Small intestine (tissue), 7 donors: ENCODE measurements around the gene EIF1. TPM values are rescaled to one million over a fixed set of nuclear protein-coding genes. Genes with fewer than 3 reads are reported as not detected.
A peak's percentile ranks its signal among the peaks of the same experiment; 100 is the strongest.

Source experiments
- DNase-seq, 2 donors: peaks; one replicate each; pipeline versions ENCODE4 v3.0.0 to v3.0.0-alpha.2; 2013
- FAIRE-seq: peaks from 2 replicates; lab custom pipeline; 2012; peaks lifted over from hg19 to GRCh38; lab: Jason Lieb, UNC
- H3K27ac ChIP-seq, 3 donors: one replicate each; pipeline ENCODE4 v1.5.1; 2013; ENCODE audit warnings: low read length in 2 of 3, mild to moderate bottlenecking in 2 of 3, control low read depth in 1 of 3, inconsistent platforms in 1 of 3, low read depth in 1 of 3, moderate library complexity in 1 of 3
- H3K27me3 ChIP-seq, 3 donors: one replicate each; pipeline ENCODE4 v1.6.1; 2013; ENCODE audit warnings: low read length in 3 of 3, inconsistent platforms in 1 of 3; ENCODE audit not compliant: control insufficient read depth in 3 of 3, insufficient read depth in 3 of 3
- H3K36me3 ChIP-seq, 3 donors: one replicate each; pipeline ENCODE4 v1.6.1; 2013; ENCODE audit warnings: low read length in 3 of 3, inconsistent platforms in 1 of 3, low read depth in 1 of 3, mild to moderate bottlenecking in 1 of 3, moderate library complexity in 1 of 3; ENCODE audit not compliant: control insufficient read depth in 3 of 3, insufficient read depth in 2 of 3
- H3K4me1 ChIP-seq, 3 donors: one replicate each; pipeline ENCODE4 v1.6.1; 2013; ENCODE audit warnings: low read length in 2 of 3, inconsistent platforms in 1 of 3, low read depth in 1 of 3, mild to moderate bottlenecking in 1 of 3, moderate library complexity in 1 of 3; ENCODE audit not compliant: control insufficient read depth in 3 of 3, insufficient read depth in 2 of 3
- H3K4me3 ChIP-seq, 3 donors: one replicate each; pipeline ENCODE4 v1.5.1; 2013; ENCODE audit warnings: low read length in 3 of 3, control low read depth in 1 of 3, inconsistent platforms in 1 of 3, low read depth in 1 of 3, mild to moderate bottlenecking in 1 of 3, moderate library complexity in 1 of 3
- H3K9me3 ChIP-seq, 2 donors: one replicate each; pipeline ENCODE4 v1.6.1; 2013; ENCODE audit warnings: low read depth in 1 of 2, low read length in 1 of 2; ENCODE audit not compliant: control insufficient read depth in 2 of 2, insufficient read depth in 1 of 2
- WGBS, 3 donors: extraction: QIAGEN DNeasy Blood & Tissue Kit; methylation state at CpG; one replicate each; pipeline ENCODE4 v1.1.7; 2013; 5-methylcytosine and 5-hydroxymethylcytosine counted together
- polyA plus RNA-seq, 4 donors: library from polyadenylated mRNA; stranded (reverse) in 3 of 4; unstranded in 1 of 4; fragments of 200-250 nt in 3 of 4; fragments of 120-200 nt in 1 of 4; gene quantifications; one replicate each; pipeline versions ENCODE4 v1.2.1 to v1.2.3, GENCODE V29; 2013
- donor health status: healthy with polysubstance abuse.
- donor health status: control.
- donor health status: control.
- donor health status: Bipolar disorder and iron deficiency.
- donor health status: healthy.

EIF1 gene
- polyA plus RNA-seq, 4 donors = 328 to 770 (median 618) TPM

DNA sequence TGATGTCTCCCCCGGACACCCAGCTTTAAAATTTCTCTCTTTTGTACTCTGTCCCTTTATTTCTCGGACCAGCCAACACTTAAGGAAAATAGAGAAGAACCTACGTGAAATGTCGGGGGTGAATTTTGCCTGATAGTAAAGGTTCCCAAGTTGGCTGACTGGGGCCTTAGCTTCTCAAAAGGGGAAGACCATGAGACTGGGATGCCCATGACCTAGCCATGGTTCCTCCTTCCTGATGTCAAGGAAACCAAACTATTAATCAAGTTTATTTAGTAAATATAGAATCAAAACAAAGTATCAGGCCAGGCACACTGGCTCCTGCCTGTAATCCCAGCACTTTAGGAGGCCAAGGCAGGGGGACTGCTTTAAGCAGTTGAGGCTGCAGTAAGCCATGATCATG lies 2.4 kb upstream of the EIF1 start:
- peaks cover 0 to 14% (median 0%) of the 10 kb centered on the region in 3 donors for H3K4me1 ChIP-seq
- peaks cover 0 to 8% of the 10 kb centered on the region in 2 donors for H3K9me3 ChIP-seq
- DNase-seq = no peak
- no peak overlapping the region for H3K4me3 ChIP-seq
- H3K36me3 ChIP-seq = peaks cover 10 to 16% (median 16%) of the 10 kb centered on the region in 3 donors
- no peak for FAIRE-seq
- H3K27ac ChIP-seq = no peak overlapping the region
- H3K27me3 ChIP-seq = no peaks in the 10 kb centered on the region
- 90 to 97% (median 94%) methylated on average over 4 of the region's 4 CpGs for WGBS, 3 donors

DNA sequence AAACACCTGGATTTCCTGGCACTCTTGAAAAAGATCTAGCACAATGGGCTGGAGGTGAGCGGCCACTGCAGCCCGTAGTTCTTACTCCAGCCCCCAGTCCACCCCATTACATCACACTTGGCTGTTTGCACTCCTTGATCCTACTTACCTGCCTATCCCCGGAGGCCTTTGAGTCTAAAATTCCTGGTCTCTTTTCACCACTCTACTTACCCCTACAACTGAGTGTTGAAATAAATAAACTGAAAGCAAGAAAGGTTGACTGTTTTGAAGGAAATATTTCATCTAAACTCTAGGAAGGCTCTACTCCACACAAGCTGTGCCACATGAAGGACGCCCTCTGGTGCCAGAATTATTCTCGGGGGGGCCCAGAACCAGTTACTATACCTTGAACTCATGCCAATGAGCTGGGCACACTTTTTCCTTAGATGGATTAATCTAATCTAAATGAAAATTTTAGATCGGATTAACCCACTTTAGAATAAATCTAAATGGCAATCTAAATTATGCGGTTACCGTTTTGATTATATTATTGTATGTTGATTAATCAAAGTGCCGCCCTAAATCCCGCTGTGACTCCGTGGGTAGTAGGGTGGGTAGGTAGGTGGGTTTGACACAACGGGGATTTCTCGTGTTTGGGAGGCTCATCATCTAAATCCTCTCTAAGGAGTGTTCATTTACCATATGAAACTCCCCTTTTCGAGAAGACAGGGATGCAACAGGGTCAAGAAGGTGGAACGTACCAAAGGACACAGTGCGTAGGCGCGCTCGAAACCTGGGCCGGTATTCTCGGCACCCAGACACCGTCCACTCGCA lies 651 bp upstream of the EIF1 start:
- peaks cover 13 to 29% (median 27%) of the 10 kb centered on the region in 3 donors for H3K36me3 ChIP-seq
- peaks cover 0 to 8% of the 10 kb centered on the region in 2 donors for H3K9me3 ChIP-seq
- peaks cover 0 to 14% (median 0%) of the 10 kb centered on the region in 3 donors for H3K4me1 ChIP-seq
- no peak for FAIRE-seq
- DNase-seq = peak; percentile 63 to 66
- H3K27me3 ChIP-seq = no peaks in the 10 kb centered on the region
- WGBS, 3 donors = 5 to 6% (median 5%) methylated on average over 23 of the region's 23 CpGs
- peak overlapping the region; percentile 87 to 99 (median 97) for H3K27ac ChIP-seq
- peak overlapping the region in 2 of 3 donors; percentile 42 to 64 for H3K4me3 ChIP-seq

- Histone ChIP-seq H3K36me3 (peaks cover 13 to 41% (median 30%) of the 10 kb centered on the region in 3 donors), H3K9me3 (peaks cover 0 to 8% of the 10 kb centered on the region in 2 donors), H3K4me1 (peaks cover 0 to 14% (median 0%) of the 10 kb centered on the region in 3 donors), H3K27ac (peak overlapping the region; percentile 98 to 100 (median 99)), H3K4me3 (peak overlapping the region; percentile 77 to 84 (median 78)), H3K27me3 (no peaks in the 10 kb centered on the region)
- WGBS, 3 donors = 1% methylated on average over 27 of the region's 27 CpGs
- DNase-seq (peak; percentile 58 to 71), FAIRE-seq (no peak)
These were observed 1.0 kb downstream of the EIF1 start for GRCh38 chr17:41689497-41690299.

DNA sequence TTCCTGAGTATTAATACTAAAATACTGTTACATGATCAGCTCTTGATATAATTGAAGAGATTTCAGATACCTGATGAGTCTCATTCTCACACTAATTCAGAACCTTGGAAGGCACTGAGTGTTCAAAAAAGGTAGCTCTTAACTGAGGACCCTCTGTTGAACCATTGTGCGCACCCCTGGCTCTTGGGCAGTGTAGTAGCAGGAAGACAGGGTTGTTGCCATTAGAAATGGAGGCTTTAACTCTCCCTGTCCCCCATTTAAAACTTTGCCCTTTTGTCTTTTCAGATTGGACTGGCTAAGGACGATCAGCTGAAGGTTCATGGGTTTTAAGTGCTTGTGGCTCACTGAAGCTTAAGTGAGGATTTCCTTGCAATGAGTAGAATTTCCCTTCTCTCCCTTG lies 1.8 kb downstream of the EIF1 start:
- Histone ChIP-seq H3K4me3 (no peak overlapping the region), H3K27ac (peak overlapping the region in 2 of 3 donors; percentile 7 to 98), H3K27me3 (no peaks in the 10 kb centered on the region), H3K9me3 (peaks cover 0 to 8% of the 10 kb centered on the region in 2 donors), H3K4me1 (peaks cover 0 to 14% (median 0%) of the 10 kb centered on the region in 3 donors), H3K36me3 (peaks cover 17 to 49% (median 30%) of the 10 kb centered on the region in 3 donors)
- no peak for FAIRE-seq
- no peak for DNase-seq
- 53 to 69% (median 63%) methylated on average over 2 of the region's 2 CpGs for WGBS, 3 donors

- H3K27me3 ChIP-seq = no peaks in the 10 kb centered on the region
- no peak overlapping the region for H3K4me3 ChIP-seq
- H3K9me3 ChIP-seq = peaks cover 0 to 3% of the 10 kb centered on the region in 2 donors
- no peak for FAIRE-seq
- H3K36me3 ChIP-seq = peaks cover 17 to 50% (median 30%) of the 10 kb centered on the region in 3 donors
- peak overlapping the region in 1 of 3 donors; percentile 7 for H3K27ac ChIP-seq
- no peak for DNase-seq
- H3K4me1 ChIP-seq = peaks cover 0 to 14% (median 2%) of the 10 kb centered on the region in 3 donors
- 69 to 76% (median 73%) methylated on average over 10 of the region's 10 CpGs for WGBS, 3 donors
These were observed 2.5 kb downstream of the EIF1 start for GRCh38 chr17:41691031-41691777.

GRCh38 chr17:41692722-41693521 lies 4.2 kb downstream of the EIF1 start:
- DNase-seq (no peak), FAIRE-seq (no peak)
- H3K4me1 ChIP-seq = peaks cover 0 to 13% (median 2%) of the 10 kb centered on the region in 3 donors
- peaks cover 17 to 50% (median 30%) of the 10 kb centered on the region in 3 donors for H3K36me3 ChIP-seq
- no peaks in the 10 kb centered on the region for H3K9me3 ChIP-seq
- no peak overlapping the region for H3K4me3 ChIP-seq
- WGBS, 3 donors = 84 to 88% (median 86%) methylated on average over 11 of the region's 11 CpGs
- no peaks in the 10 kb centered on the region for H3K27me3 ChIP-seq
- peak overlapping the region in 1 of 3 donors; percentile 13 for H3K27ac ChIP-seq

GRCh38 chr17:41695134-41695661 lies 6.5 kb downstream of the EIF1 start:
- H3K4me3 ChIP-seq = no peak overlapping the region
- DNase-seq (no peak), FAIRE-seq (no peak)
- no peak overlapping the region for H3K27ac ChIP-seq
- H3K4me1 ChIP-seq = peaks cover 0 to 9% (median 2%) of the 10 kb centered on the region in 3 donors
- peaks cover 12 to 42% (median 22%) of the 10 kb centered on the region in 3 donors for H3K36me3 ChIP-seq
- no peaks in the 10 kb centered on the region for H3K9me3 ChIP-seq
- H3K27me3 ChIP-seq = no peaks in the 10 kb centered on the region
- WGBS, 3 donors = 78 to 85% (median 81%) methylated on average over 7 of the region's 7 CpGs
